ENCODE data around the gene LSM3.
A peak's percentile ranks its signal among the peaks of the same experiment; 100 is the strongest.

LSM3 gene

GRCh38 chr3:14178247-14179113 is at the start of gene LSM3, which contains the start of gene XPC:
Gene LSM3, plus strand, starts transcription at chr3:14178817. Its CDS starts 44 bp downstream, at chr3:14178861.
Gene XPC, minus strand, starts transcription at chr3:14178601. Its CDS starts 33 bp downstream, at chr3:14178568.
- peak; percentile 88 for DNase-seq

DNA sequence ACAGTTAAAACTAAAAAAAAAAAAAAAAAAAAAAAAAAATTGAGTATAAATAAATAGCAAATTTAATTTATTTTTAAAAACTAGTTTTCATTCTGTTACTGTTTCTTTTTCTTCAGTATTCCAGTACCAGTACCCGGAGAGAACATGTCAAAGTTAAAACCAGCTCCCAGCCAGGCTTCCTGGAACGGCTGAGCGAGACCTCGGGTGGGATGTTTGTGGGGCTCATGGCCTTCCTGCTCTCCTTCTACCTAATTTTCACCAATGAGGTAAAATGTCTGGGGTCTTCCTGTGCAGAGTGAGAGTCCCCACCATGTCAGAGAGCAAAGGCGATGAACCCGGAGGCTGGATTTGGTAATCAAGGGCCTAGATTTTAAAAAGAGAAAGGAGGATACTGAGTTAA is 49.3 kb upstream of the LSM3 start:
- DNase-seq: no peak

GRCh38 chr3:14130230-14130629 is 48.4 kb upstream of the LSM3 start:
- no peak for DNase-seq

GRCh38 chr3:14130707-14131106 is 47.9 kb upstream of the LSM3 start:
- DNase-seq: no peak

DNA sequence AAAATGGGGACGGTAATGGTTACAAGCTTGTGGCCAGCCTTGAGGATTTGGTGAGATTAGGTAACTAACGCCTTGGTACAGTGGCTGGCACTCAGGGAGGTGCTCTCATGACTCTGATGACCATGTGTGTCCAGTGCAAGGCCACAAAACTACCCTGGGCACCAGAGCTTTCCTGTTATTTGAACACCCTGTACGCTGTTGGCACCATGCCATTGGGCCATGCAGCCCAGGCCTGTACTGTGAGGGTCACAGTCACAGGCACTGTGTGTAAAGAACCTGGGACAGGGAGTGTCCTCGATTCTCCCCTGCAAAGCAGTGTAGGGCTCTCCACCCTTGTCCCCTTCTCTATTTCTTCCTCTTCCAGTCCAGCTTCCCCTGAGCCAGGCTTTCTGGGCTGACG is 47.5 kb upstream of the LSM3 start:
- DNase-seq: no peak

- no peak for DNase-seq
Observed at GRCh38 chr3:14132120-14132519, 46.5 kb upstream of the LSM3 start.

GRCh38 chr3:14132689-14133088 is 45.9 kb upstream of the LSM3 start:
- DNase-seq: no peak

DNA sequence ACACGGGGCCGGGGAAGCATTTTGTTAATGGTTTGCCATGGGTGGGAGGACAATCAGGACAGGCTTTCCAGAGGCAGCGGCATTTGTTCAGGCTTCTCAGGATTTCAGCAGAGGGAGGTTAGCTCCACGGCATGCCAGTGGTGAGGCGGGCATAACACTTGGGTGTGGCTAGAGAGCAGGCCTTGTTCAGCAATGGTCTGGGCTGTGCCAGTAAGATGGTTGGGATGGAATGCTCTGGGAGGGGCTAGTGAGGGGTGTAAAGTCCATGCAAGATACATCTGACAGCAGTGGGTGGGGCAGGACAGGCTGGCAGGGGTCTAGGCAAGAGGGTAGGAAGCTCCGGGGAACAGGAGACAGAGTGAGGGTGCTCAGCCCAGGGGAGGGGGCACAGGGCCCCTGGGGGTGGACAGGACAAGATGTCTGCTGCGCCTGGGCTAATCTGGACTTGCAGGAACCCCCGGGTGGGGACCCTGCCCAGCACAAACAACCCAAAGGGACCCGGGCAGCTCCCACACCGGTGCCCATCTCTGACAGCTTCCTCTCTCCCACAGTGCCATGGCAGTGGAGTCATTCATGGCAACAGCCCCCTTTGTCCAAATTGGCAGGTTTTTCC is 45.3 kb upstream of the LSM3 start:
- DNase-seq: no peak

DNA sequence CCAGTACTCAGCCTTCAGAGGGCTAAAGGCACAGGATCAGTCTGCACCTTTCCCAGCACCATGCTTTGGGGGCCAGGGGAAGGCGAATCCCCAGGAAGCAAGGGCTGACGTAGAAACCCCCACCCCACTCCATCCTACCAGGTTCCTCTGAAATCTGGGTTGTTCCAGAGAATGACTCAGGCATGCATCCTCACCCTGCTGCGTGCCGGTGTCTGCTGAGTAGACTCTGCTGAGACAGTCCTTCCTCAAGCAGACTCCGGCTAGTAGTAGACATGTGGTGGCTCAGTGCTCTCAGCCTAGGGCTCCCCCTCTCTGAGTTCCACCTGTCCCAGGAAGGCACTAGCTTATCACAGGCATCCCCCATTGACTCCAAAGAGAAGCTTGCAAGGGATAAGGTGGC is 44.7 kb upstream of the LSM3 start:
- DNase-seq: no peak

DNA sequence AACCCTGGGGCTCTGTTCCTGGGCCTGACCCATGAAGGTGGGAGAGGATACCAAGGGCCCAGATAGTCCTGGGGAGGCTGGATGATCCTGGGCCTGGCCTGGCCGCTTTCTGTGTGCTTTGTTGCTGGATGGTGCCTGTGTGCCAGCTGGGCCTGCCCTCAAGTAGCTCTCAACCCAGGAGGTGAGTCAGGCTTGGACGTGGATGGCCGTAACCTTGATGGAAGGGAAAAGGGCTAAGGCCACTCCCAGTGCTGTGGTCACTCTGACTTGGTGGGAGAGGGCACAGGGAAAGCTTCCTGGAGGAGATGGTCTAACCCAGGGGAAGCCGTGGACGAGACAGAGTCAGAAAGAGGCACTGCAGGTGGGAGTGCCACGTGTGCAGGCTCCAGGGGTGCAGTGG is 44.3 kb upstream of the LSM3 start:
- no peak for DNase-seq

GRCh38 chr3:14135581-14135980 is 43.0 kb upstream of the LSM3 start:
- DNase-seq: no peak

GRCh38 chr3:14137004-14137403 is 41.6 kb upstream of the LSM3 start:
- DNase-seq: no peak

DNA sequence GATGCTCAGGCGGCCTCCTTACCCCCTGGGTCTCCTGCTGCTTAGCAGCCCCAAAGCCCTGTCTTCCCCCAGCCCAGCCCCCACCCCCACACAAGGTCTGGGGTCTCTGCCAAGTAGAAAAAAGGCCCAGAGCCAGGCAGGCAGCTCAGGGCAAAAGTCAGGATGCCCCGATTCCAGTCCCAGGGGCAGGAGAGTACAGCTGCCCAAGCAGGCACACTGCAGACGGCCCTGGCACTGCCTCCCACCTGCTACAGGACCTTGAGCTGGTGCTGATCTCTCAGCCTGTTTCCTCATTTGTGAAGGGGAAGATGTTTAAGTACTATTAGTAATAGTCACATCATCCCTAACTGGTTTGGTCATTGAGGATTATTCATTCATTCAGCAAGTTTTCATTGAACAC is 41.2 kb upstream of the LSM3 start:
- no peak for DNase-seq

GRCh38 chr3:14138109-14138877 is 40.3 kb upstream of the LSM3 start:
- no peak for DNase-seq

- no peak for DNase-seq
Observed at GRCh38 chr3:14138878-14139655, 39.5 kb upstream of the LSM3 start.

DNA sequence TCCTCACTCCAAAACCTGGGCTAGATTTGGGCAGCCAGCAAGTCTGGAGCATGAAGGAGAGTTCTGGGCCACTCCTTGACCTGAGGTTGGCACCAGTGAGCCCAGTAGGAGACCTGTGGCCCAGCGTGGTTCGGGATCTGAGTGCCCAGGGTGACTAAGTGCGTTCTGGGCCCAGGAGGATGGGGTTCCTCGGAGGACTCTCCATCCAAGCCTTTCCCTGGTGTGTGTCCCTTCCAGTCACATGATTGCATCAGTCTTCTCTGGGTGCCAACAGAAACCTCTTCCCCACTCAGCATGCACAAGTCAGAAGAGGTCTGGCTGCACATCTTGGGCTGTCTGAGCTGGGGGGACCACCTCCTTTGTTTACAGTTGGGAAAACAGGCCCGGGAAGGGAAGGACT is 38.8 kb upstream of the LSM3 start:
- no peak for DNase-seq

DNA sequence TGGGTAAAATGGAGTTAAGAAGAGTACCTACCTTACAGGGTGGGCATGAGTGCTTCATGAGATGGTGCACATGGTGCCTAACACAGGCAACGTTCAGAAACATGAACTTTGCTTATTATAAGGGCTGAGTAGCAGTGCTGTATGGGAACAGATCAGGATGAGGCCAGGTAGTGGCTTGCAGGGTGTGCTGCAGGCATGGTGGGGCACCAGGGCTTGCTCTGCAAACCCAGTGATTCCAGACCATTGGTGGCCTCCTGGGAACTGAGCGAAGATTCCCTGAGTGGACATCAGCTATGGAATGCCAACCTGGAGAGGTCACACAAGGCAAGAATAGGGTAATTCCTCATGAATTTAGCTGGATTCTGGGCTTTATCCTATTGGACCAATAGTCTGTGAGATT is 37.9 kb upstream of the LSM3 start:
- DNase-seq: no peak

GRCh38 chr3:14141144-14141543 is 37.5 kb upstream of the LSM3 start:
- no peak for DNase-seq

DNA sequence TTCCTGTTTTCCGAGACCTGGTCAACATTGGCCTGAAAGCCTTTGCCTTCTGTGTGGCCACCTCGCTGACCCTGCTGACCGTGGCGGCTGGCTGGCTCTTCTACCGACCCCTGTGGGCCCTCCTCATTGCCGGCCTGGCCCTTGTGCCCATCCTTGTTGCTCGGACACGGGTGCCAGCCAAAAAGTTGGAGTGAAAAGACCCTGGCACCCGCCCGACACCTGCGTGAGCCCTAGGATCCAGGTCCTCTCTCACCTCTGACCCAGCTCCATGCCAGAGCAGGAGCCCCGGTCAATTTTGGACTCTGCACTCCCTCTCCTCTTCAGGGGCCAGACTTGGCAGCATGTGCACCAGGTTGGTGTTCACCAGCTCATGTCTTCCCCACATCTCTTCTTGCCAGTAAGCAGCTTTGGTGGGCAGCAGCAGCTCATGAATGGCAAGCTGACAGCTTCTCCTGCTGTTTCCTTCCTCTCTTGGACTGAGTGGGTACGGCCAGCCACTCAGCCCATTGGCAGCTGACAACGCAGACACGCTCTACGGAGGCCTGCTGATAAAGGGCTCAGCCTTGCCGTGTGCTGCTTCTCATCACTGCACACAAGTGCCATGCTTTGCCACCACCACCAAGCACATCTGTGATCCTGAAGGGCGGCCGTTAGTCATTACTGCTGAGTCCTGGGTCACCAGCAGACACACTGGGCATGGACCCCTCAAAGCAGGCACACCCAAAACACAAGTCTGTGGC is 36.8 kb upstream of the LSM3 start:
- DNase-seq: no peak

DNA sequence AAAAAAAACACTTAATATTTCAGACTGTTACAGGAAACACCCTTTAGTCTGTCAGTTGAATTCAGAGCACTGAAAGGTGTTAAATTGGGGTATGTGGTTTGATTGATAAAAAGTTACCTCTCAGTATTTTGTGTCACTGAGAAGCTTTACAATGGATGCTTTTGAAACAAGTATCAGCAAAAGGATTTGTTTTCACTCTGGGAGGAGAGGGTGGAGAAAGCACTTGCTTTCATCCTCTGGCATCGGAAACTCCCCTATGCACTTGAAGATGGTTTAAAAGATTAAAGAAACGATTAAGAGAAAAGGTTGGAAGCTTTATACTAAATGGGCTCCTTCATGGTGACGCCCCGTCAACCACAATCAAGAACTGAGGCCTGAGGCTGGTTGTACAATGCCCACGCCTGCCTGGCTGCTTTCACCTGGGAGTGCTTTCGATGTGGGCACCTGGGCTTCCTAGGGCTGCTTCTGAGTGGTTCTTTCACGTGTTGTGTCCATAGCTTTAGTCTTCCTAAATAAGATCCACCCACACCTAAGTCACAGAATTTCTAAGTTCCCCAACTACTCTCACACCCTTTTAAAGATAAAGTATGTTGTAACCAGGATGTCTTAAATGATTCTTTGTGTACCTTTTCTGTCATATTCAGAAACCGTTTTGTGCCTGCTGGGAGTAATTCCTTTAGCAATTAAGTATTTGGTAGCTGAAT is 35.9 kb upstream of the LSM3 start:
- DNase-seq: no peak

All from NCI-H1417 treated with DMSO at 0.1 percent for 48 hours (cell line).